ENCODE results near the gene FRMD4A.
A peak's percentile ranks its signal among the peaks of the same experiment; 100 is the strongest.

Gene FRMD4A

GRCh38 chr10:13997650-13998049 lies 333.1 kb downstream of the FRMD4A start:
- no peak for TF ChIP-seq CTCF (IDR thresholded peaks at IDR 0.05; ENCODE audit: insufficient read depth, missing control alignments)
- no peak for FAIRE-seq
- DNase-seq (ENCODE audit: insufficient read length, low spot score): no peak

GRCh38 chr10:13994932-13995331 lies 335.8 kb downstream of the FRMD4A start:
- peak; percentile 0 for TF ChIP-seq CTCF (IDR thresholded peaks at IDR 0.05; ENCODE audit: insufficient read depth, missing control alignments)
- FAIRE-seq: no peak
- DNase-seq (ENCODE audit: insufficient read length, low spot score): no peak

- TF ChIP-seq CTCF (IDR thresholded peaks at IDR 0.05; ENCODE audit: insufficient read depth, missing control alignments): no peak
- DNase-seq (ENCODE audit: insufficient read length, low spot score) (no peak), FAIRE-seq (no peak)
These were observed 337.0 kb downstream of the FRMD4A start for GRCh38 chr10:13993673-13994089.

GRCh38 chr10:13993169-13993568 lies 337.6 kb downstream of the FRMD4A start:
- DNase-seq (ENCODE audit: insufficient read length, low spot score) (no peak), FAIRE-seq (no peak)
- no peak for TF ChIP-seq CTCF (IDR thresholded peaks at IDR 0.05; ENCODE audit: insufficient read depth, missing control alignments)

GRCh38 chr10:13991353-13991752 lies 339.4 kb downstream of the FRMD4A start:
- TF ChIP-seq CTCF (IDR thresholded peaks at IDR 0.05; ENCODE audit: insufficient read depth, missing control alignments): no peak
- FAIRE-seq: no peak
- DNase-seq (ENCODE audit: insufficient read length, low spot score): no peak

GRCh38 chr10:13990946-13991345 lies 339.8 kb downstream of the FRMD4A start:
- DNase-seq (ENCODE audit: insufficient read length, low spot score): no peak
- TF ChIP-seq CTCF (IDR thresholded peaks at IDR 0.05; ENCODE audit: insufficient read depth, missing control alignments): no peak
- FAIRE-seq: no peak

- no peak for FAIRE-seq
- DNase-seq (ENCODE audit: insufficient read length, low spot score): no peak
- TF ChIP-seq CTCF (IDR thresholded peaks at IDR 0.05; ENCODE audit: insufficient read depth, missing control alignments): no peak
These were observed 340.3 kb downstream of the FRMD4A start for GRCh38 chr10:13990392-13990805.

Data from D721Med (cell line).